ENCODE results near the gene SNAPC1.
"Not testable (repeated sequence)": the region's sequence is repeated elsewhere in the genome, so short reads cannot be mapped to it uniquely, and the experiment has no call there.

SNAPC1 gene

GRCh38 chr14:61749867-61750266 lies 12.4 kb upstream of the SNAPC1 start:
- no peak for DNase-seq (ENCODE audit: low read depth)

DNA sequence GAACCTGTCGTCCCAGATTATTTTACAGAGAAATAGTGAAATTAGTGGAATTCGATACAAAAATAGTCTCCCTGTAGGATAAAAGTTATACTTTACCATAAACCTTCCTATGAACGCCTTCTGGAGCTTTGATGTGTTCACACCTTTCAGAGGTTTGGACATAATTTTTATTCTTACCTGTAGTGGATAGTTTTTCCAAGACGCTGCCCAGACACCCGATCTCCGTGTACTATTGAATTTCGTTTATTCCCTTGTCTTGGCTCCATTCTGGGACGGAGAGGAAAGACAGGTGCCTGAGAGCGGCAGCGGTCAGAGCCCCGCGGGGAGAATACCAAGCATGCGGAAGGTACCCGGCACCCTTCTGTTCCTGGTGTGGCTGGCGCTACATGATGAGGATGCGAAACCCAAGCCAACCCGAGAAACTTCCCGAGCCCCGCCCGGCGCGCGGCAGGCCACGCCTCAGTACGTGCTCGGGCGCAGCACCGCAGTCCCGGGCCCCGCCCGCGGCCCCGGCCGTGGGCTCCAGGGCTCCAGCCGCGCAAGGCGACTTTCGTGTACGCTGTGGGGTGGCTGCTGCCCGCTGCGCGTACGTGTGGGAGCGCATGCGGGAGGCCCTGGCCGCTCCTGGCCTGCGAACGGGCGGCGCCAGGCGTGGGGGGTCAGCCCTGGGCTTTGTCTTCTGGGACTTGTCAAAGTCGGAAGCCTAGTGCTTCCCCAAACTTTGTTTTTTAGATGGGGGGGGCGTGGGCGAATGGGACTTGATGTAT lies 11.3 kb upstream of the SNAPC1 start:
- DNase-seq (ENCODE audit: low read depth), result peak; percentile 46

DNA sequence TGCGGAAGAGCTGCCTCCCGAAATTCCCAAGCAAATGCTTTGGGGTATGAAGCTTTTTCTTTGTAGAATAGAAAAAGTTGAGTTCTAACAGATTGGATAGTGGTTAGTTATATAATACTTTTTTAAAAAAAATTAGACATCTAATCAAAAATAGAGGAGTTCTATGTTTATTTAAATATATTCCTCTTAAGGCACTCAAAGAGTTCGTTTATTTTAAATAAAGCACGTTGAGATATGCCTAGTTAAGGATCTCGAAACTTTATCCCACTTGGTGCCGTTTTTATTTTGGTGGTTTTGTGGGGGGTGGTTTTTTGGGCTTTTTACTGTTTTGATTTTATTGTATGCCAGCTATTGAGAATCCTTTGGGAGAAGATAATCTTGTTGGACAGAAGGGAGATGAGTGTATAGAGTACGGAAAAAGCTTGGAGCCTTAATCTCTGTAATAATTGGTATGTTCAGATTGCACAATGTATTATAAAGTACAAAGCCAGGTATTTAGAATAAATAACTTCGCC lies 10.7 kb upstream of the SNAPC1 start:
- DNase-seq (ENCODE audit: low read depth), result no peak

- DNase-seq (ENCODE audit: low read depth), result no peak
Observed at GRCh38 chr14:61752626-61753025, 9.6 kb upstream of the SNAPC1 start.

DNA sequence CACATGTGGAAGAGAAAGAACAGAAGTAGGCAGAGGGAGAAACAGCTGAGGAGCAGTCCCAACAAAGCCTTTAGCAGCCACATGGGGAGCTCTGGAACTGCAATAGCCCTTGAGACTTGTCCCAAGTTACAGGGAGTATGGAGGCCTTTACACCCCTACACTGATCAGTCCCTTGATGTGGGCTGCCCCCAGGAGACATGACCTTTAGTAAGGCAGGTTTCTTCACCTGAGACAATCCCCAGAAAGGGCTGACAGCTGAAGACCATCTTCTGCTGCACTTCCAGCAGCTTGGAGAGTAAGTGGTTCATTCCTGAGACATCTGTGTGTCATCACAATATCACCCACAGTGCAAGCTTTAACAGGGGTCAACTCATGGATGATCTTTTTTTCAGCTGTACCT lies 8.6 kb upstream of the SNAPC1 start:
- DNase-seq (ENCODE audit: low read depth), result no peak

DNA sequence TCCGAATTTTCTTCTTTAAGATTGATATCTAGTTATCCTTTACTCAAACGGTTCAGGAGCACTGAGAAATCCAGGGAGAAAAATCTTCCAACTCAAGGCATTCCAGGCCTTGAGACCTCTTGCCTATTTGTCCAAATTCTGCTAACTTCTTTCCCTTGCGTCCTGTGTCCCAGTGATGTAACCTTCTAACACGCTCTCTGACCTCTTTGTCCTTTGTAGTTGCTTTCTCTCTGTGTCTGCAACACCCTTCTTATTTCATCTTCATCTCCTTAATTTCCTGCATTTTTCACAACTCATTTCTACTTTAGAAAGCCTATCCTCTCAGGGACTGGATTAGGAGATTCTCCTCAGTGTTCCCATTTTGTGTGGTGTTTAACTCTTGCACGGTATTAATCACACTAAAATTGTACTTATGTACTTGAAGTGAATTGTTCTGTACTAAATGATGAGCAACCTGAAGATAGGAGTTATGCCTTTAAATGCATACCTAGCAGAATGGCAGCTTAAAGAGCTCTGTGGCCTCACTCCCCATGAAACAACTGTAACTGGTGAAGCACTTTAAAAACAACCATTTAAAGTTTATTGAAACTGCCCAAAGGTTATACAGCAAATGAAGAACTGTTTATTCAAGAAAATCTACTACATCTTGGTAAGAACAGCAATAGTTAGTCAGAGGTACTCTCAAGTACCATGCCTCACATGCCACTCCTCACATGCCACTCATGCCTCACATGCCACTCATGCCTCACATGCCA lies 7.4 kb upstream of the SNAPC1 start:
- DNase-seq (ENCODE audit: low read depth), result no peak

DNA sequence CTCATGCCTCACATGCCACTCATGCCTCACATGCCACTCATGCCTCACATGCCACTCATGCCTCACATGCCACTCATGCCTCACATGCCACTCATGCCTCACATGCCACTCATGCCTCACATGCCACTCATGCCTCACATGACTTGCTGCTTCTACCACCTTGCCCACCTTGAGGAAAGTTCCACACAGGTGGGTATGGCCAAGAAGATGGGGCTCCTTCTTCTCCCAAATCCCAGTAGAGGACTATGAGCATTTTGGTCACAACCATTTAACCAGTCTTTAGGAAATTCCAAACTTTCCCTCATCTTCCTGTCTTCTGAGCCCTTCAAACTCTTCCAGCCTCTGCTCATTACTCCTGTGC lies 6.9 kb upstream of the SNAPC1 start:
- DNase-seq (ENCODE audit: low read depth), result not testable (repeated sequence)

DNA sequence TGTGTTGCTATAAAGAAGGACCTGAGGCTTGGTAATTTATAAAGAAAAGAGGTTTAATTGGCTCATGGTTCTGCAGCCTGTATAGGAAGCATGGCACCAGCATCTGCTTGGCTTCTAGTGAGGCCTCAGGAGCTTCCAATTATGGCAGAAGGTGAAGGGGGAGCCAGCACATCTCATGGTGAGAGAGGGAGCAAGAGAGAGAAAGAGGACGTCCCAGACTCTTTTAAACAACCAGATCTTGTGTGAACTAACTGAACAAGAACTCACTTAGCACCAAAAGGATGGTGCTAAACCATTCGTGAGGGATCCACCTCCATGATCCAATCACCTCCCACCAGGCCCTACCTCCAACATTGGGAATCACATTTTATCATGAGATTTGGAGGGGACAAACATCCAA lies 6.1 kb upstream of the SNAPC1 start:
- DNase-seq (ENCODE audit: low read depth), result no peak

DNA sequence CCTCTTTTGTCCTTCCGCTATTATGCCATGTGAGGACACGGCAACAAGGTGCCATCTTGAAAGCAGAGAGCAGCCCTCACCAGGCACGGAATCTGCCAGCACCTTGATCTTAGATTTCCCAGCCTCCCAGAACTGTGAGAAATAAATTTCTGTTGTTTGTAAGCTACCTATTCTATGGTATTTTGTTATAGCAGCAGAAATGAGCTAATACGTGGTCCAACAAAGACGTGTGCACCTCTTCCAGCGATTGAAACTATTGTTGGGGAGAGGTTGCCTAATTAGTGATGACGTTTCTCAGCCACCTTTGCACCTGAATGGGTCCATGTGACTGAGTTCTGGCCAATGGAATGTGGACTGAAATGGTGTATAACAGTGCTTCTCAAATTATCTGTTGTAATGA lies 2.3 kb upstream of the SNAPC1 start:
- DNase-seq (ENCODE audit: low read depth), result no peak

GRCh38 chr14:61761557-61761956 lies 663 bp upstream of the SNAPC1 start:
- DNase-seq (ENCODE audit: low read depth), result no peak

DNA sequence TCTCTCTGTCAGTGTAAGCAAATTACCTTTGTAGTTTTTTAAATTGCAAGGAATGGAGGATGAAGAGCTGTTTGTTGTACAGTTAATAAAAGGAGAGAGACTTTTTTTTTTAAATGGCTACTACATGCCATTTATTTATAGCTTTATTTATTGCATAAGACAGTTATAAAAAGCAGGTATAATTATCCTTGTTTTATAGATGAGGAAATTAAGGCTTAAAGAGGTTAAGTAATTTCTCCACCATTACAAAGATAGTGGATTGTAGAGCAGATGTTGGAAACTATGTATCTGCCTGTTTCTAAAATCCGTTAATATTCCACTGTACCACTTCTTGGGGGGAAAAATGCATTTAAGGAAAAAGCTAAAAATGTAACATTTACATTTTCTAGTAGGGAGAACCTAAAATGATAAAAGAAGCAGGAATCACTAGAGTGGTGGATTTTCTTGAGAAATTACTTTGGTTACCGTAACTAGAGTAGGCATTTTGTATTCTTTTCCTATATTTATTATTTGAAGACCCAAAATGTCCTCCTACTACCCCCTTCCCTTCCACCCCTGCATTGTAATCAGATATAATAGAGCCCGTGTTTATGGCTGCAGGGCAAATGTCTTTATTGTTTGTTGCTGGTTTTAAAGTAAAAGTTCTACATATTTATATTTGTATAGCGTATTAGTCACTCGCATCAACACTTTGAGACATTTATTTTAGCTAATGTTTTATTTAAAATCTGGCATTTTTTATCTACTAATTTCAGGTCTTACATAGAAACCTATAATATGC lies 2.3 kb downstream of the SNAPC1 start:
- DNase-seq (ENCODE audit: low read depth), result no peak

DNA sequence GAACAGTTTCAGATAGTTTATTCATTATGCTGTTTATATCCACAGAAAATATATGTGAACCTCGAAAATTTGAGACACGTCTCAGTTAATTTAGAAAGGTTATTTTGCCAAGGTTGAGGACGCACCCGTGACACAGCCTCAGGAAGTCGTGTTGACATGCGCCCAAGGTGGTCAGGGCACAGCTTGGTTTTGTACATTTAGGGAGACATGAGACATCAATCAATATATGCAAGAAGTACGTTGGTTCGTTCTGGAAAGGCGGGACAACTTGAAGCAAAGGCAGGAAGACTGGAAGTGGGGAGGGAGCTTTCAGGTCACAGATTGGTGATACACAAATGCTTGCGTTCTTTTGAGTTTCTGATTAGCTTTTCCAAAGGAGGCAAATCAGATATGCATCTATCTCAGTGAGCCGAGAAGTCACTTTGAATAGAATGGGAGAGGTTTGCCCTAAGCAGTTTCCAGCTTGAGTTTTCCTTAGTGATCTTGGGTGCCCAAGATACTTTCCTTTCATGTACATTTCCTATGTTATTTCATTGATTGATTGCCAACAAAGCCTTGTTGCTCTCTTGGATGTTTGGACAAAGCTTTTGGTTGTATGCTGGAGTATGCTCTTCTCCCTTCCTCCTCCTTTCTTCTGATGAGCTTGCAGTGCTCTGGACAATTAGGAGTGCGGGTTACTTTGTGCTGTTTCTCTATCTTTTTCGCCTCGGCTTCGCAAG lies 3.2 kb downstream of the SNAPC1 start:
- DNase-seq (ENCODE audit: low read depth), result no peak

GRCh38 chr14:61766151-61766550 lies 3.9 kb downstream of the SNAPC1 start:
- no peak for DNase-seq (ENCODE audit: low read depth)

DNA sequence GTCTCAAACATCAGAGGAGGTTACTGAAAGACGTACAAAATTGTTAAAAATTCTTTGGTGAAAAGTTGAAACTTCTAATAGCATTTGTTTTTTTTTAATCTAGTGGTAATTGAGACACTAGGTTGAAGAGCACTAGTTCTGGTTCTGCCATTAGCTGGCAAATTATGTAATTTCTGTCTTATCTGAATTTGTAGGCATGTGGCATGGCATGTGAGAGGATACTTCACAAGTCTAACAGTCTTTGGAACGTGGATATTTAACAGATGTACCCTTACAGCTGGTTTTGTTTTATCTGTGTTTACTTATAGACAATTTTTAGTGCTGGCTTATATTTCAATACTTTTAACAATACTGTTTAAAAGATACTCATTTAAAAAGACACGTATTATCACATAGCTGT lies 6.0 kb downstream of the SNAPC1 start:
- DNase-seq (ENCODE audit: low read depth), result no peak

DNA sequence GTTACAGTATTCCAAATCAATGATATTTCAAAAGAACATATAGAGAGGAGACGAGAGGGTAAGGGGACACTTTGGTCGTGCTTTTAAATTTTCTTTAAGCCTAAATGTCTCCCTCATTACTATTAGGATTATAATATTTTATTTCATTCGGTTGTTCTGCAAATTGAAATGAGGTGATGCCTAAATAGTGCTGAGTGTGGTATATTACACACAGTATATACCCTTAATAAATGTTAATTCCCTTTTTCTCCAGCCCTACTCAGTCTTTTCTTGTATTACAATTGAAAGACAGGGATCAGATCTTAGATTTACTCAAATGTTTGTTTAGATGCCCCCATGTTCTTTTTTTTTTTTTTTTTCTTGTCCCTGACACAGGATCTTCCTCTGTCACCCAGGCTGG lies 7.7 kb downstream of the SNAPC1 start:
- no peak for DNase-seq (ENCODE audit: low read depth)

GRCh38 chr14:61774861-61775260 lies 12.6 kb downstream of the SNAPC1 start:
- no peak for DNase-seq (ENCODE audit: low read depth)

DNA sequence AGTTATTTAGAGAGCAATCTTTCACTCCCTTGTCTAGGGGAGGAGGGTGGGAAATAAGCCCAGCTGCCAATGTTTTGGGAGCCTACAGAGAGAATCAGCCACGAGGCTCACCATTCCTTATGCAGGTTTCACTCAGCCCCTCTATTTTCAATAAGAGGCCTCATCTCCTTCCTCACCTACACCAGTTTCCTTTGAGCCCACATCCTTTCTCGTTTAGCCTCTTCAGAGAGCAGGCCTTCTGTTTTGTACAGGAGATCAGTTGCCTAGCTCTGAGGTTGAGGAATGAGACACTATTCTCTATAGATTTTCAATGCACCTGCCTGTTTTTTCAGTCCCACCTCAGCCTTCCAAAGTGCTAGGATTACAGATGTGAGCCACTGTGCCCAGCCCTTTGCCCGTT lies 17.9 kb downstream of the SNAPC1 start:
- DNase-seq (ENCODE audit: low read depth), result no peak

- DNase-seq (ENCODE audit: low read depth), result no peak
Observed at GRCh38 chr14:61797309-61797708, 35.1 kb downstream of the SNAPC1 start.

DNA sequence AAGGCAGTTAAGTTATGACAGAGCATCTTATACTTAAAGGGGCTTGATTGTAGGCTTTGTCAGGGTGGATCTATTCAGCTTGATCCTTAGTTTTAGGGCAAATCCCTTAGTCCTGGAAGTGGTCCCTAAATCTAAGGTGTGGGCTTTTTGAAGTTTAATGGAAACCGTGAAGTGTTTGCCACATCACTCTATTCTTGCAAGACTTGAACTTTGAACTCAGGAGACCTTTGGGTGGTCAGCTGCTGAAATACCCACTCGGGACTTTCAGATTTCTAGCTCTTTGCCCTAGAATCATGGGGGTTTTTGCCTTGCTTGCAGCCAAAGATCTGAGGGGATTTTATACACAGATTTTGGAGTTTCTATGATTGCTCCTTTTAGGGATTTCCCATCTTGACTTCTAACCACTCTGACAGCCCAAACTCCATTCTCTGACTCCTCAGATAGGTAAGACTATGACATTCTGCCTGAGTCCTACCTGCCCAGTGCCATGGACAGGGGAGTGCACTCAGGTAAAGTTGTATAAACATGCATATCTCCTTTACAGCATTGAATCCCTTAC lies 39.9 kb downstream of the SNAPC1 start:
- DNase-seq (ENCODE audit: low read depth), result no peak

GRCh38 chr14:61803755-61804154 lies 41.5 kb downstream of the SNAPC1 start:
- DNase-seq (ENCODE audit: low read depth), result no peak

GRCh38 chr14:61805451-61805850 lies 43.2 kb downstream of the SNAPC1 start:
- no peak for DNase-seq (ENCODE audit: low read depth)

DNA sequence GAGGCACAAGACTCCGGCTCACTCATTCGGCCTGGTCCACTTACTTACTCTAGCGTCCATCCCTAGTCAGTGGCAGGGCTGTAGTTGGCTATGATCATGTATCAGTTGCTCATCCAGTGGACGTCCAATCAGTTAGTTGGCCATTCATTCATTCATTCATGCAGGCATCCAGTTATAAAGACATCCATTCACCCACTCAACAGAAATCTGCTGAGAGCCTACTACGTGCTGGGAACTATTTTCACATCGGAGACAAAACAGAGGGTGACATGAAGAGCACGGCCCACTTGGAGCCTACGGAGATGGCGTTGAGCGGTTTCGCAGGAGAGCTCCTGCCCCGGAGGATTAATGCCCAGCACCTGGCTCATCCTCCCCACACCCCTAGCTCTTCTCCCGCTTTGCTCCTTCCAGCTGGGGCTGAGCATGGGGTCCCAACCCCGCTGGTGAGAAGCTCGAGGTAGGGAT lies 49.7 kb downstream of the SNAPC1 start:
- DNase-seq (ENCODE audit: low read depth), result no peak
